ENCODE results near the gene VAV3.

Gene VAV3

DNA sequence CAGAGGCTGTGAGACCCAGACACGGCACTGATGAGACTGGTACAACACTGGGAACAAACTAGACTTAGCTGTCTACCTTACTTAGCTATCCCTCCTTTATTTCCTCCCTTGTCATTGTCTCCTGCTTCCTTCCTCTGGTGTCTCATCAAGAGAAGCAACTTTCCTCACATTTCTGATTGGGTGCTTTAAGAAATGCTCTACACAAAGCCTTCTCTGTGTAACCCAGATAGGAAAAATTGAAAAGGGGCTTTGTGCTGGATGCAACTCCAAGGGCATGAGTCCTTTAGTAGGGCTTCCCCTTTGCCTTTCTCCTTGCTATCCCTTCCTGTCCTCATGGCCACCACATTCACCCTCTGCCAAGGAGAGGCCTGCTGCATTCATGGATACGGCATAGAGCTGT is 274.5 kb downstream of the VAV3 start:
- no peaks in the 10 kb centered on the region for H3K27me3 Mint-ChIP-seq
- DNase-seq: no peak
- peaks cover 5% of the 10 kb centered on the region for H3K36me3 Mint-ChIP-seq (ENCODE audit: low read depth)
- H3K4me3 Mint-ChIP-seq: no peak overlapping the region
- no peak overlapping the region for H3K27ac Mint-ChIP-seq
- H3K4me1 Mint-ChIP-seq: peaks cover 4% of the 10 kb centered on the region
- H3K9me3 Mint-ChIP-seq: no peaks in the 10 kb centered on the region
- no peak for ATAC-seq

DNA sequence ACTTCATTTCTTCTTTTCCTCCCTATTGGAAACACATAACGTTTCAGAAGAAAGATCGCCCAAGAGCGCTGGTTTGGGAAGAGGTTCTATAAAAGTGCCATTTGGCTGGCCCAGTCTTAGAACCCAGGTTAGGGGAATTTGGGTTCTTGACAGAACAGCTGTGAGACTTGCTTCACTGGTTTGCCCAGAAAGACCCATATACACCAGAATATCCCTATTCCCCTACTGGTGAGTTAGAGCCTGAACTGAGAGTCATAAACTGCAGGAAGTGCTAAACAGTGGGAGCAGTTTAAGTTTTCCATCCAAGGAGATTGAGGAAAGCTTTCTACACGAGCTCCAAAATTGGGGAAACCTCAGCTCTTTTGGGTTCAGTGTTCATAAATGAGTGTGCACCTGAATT is 275.2 kb downstream of the VAV3 start:
- Mint-ChIP-seq H3K4me1 (no peaks in the 10 kb centered on the region), H3K27me3 (no peaks in the 10 kb centered on the region), H3K36me3 (ENCODE audit: low read depth) (peaks cover 1% of the 10 kb centered on the region), H3K4me3 (no peak overlapping the region), H3K27ac (no peak overlapping the region), H3K9me3 (no peaks in the 10 kb centered on the region)
- DNase-seq (no peak), ATAC-seq (no peak)

DNA sequence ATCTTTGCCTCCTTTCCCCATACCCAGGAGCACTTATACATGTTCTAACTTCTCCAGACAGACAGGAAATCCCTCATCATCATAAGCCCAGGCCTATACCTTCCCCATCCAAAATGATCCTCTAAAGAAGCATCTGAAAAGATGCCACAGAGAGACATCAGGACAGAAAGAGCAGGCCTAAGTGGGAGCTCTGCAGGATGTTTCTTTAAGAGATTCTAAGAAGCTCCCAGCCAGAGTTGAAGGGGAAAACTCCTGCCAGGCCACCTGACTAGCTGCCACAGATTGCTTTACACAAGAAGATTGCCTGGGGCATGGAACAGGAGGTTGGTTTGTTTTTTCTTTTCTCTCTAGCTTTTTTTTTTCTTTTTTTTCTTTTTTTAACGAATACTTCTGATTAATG is 275.8 kb downstream of the VAV3 start:
- Mint-ChIP-seq H3K27ac (no peak overlapping the region), H3K27me3 (no peaks in the 10 kb centered on the region), H3K36me3 (ENCODE audit: low read depth) (peaks cover 1% of the 10 kb centered on the region), H3K9me3 (no peaks in the 10 kb centered on the region), H3K4me3 (no peak overlapping the region), H3K4me1 (no peaks in the 10 kb centered on the region)
- no peak for DNase-seq
- ATAC-seq: no peak

DNA sequence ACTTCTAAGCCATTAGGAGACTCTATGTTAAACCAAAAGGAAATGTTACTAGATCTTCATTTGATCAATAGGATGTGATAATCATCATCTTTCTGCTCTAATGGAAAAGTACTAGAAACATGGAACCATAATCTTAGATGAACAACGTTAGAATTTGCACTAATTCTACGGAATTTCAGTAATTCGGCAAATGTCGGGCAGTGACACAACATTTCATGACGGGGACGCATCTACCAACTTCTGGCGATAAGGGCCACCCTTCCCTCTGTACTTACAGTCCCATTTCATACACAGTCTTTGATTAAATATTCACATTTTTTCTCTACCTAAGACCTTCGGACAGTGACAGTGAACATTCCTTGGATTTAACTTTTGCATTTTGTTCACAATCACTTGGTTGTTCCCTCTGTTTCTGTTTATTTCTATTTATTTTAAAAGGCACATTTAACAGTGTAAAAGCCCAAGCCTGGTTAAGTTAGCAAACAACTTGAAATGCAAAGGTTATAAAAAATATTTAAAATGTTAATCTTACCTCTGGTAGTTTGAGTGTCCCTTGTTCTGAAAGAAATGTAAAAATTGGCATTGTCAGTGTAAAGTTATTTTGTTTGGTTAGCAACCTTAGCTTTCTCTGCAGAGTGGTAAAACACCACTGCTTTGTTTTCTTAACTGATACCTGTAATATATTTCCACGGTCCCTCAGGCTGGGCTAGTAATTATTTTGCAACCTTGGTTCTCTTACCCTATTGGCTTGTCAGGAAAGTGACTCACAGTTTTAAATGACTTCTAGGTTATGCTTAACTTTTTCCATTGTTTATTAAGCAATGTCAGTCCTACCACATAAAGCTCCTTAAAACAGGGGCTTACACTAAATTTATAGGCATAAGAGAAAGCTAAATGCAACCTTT is 276.9 kb downstream of the VAV3 start:
- Mint-ChIP-seq H3K36me3 (ENCODE audit: low read depth) (no peaks in the 10 kb centered on the region), H3K9me3 (no peaks in the 10 kb centered on the region), H3K4me1 (no peaks in the 10 kb centered on the region), H3K27ac (no peak overlapping the region), H3K4me3 (no peak overlapping the region), H3K27me3 (no peaks in the 10 kb centered on the region)
- DNase-seq (no peak), ATAC-seq (peak; percentile 33)

GRCh38 chr1:107683683-107684082 is 281.3 kb downstream of the VAV3 start:
- Mint-ChIP-seq H3K36me3 (ENCODE audit: low read depth) (no peaks in the 10 kb centered on the region), H3K4me3 (no peak overlapping the region), H3K9me3 (no peaks in the 10 kb centered on the region), H3K27me3 (no peaks in the 10 kb centered on the region), H3K4me1 (no peaks in the 10 kb centered on the region), H3K27ac (no peak overlapping the region)
- DNase-seq: no peak
- no peak for ATAC-seq

GRCh38 chr1:107683191-107683657 is 281.8 kb downstream of the VAV3 start:
- Mint-ChIP-seq H3K27me3 (no peaks in the 10 kb centered on the region), H3K27ac (no peak overlapping the region), H3K9me3 (no peaks in the 10 kb centered on the region), H3K36me3 (ENCODE audit: low read depth) (no peaks in the 10 kb centered on the region), H3K4me1 (no peaks in the 10 kb centered on the region), H3K4me3 (no peak overlapping the region)
- DNase-seq: no peak
- no peak for ATAC-seq

DNA sequence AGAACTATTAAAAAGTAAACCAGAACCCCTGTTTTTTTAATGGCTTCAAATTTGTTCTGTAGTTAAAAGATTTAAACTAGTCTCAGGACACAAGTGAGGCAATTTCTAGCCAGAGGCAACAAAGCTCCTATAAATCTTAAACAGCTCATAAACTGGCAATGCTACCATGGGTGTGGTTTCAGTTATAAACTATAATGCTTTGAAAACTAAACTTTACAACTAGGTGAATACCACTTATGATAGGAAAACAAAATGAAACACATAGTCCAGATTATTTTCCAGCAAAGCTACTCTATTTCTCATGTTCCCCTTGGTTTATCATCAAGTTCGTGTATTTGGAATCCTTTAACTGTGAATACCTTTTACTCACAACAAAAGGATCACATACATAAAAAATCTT is 282.5 kb downstream of the VAV3 start:
- H3K4me1 Mint-ChIP-seq: no peaks in the 10 kb centered on the region
- H3K9me3 Mint-ChIP-seq: no peaks in the 10 kb centered on the region
- H3K4me3 Mint-ChIP-seq: no peak overlapping the region
- DNase-seq: no peak
- H3K27ac Mint-ChIP-seq: no peak overlapping the region
- no peak for ATAC-seq
- H3K36me3 Mint-ChIP-seq (ENCODE audit: low read depth): no peaks in the 10 kb centered on the region
- no peaks in the 10 kb centered on the region for H3K27me3 Mint-ChIP-seq

GRCh38 chr1:107681001-107681479 is 283.9 kb downstream of the VAV3 start:
- Mint-ChIP-seq H3K4me1 (no peaks in the 10 kb centered on the region), H3K36me3 (ENCODE audit: low read depth) (peaks cover 2% of the 10 kb centered on the region)

DNA sequence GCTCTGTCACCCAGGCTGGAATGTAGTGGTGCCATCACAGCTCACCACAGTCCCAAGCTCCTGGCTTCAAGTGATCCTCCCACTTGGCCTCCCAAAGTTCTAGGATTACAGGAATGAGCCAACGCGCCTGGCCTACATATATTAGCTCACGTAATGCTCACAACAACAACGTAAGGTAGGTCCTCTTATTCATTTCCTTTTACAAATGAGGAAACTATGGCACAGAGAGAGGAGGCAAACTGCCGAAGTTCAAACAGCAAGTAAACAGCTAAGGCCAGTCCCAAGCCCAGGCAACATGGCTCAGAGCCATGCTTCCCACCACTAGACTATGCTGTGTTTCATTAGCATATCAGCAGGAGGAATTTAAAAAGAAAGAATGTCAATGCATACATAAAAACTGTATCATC is 284.4 kb downstream of the VAV3 start:
- Mint-ChIP-seq H3K27me3 (no peaks in the 10 kb centered on the region), H3K4me1 (no peaks in the 10 kb centered on the region), H3K36me3 (ENCODE audit: low read depth) (peaks cover 2% of the 10 kb centered on the region), H3K27ac (no peak overlapping the region), H3K4me3 (no peak overlapping the region), H3K9me3 (peaks cover 1% of the 10 kb centered on the region)
- DNase-seq (no peak), ATAC-seq (no peak)

More at GRCh38 chr1:107681001-107681479, 283.9 kb downstream of the VAV3 start:
- Mint-ChIP-seq H3K27me3 (no peaks in the 10 kb centered on the region), H3K9me3 (no peaks in the 10 kb centered on the region), H3K27ac (no peak overlapping the region), H3K4me3 (no peak overlapping the region)
- DNase-seq (no peak), ATAC-seq (no peak)

GRCh38 chr1:107679411-107679953 is 285.5 kb downstream of the VAV3 start:
- Mint-ChIP-seq H3K4me3 (no peak overlapping the region), H3K36me3 (ENCODE audit: low read depth) (peaks cover 9% of the 10 kb centered on the region), H3K27ac (no peak overlapping the region), H3K27me3 (no peaks in the 10 kb centered on the region), H3K4me1 (no peaks in the 10 kb centered on the region), H3K9me3 (peaks cover 3% of the 10 kb centered on the region)
- ATAC-seq (no peak), DNase-seq (no peak)

- Mint-ChIP-seq H3K9me3 (peaks cover 3% of the 10 kb centered on the region), H3K4me1 (no peaks in the 10 kb centered on the region), H3K36me3 (ENCODE audit: low read depth) (peaks cover 11% of the 10 kb centered on the region), H3K27ac (no peak overlapping the region), H3K27me3 (no peaks in the 10 kb centered on the region), H3K4me3 (no peak overlapping the region)
- ATAC-seq (no peak), DNase-seq (no peak)
Observed at GRCh38 chr1:107678993-107679392, 286.0 kb downstream of the VAV3 start.

- H3K27ac Mint-ChIP-seq: no peak overlapping the region
- H3K36me3 Mint-ChIP-seq (ENCODE audit: low read depth): peaks cover 11% of the 10 kb centered on the region
- no peak for ATAC-seq
- no peak for DNase-seq
- peaks cover 3% of the 10 kb centered on the region for H3K9me3 Mint-ChIP-seq
- no peaks in the 10 kb centered on the region for H3K27me3 Mint-ChIP-seq
- no peaks in the 10 kb centered on the region for H3K4me1 Mint-ChIP-seq
- H3K4me3 Mint-ChIP-seq: no peak overlapping the region
Observed at GRCh38 chr1:107677697-107678096, 287.3 kb downstream of the VAV3 start.

DNA sequence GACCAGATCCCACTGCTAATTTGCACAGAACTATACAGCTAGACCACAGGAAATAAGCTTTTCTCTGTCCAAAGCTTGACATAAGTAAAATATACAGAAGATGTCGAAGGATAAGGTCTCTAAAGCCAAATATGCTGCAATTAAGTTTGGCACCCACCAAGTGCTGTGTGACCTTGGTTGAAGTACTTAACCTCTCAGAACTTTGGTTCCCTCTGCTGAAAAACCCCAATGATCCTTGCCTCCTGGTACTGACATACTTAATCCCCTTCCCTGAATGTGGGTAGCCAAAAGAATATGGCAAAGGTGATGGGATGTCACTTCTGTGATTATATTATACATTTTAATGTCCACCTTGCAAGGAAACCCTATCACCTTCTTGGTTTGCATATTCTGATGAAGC is 290.5 kb downstream of the VAV3 start:
- Mint-ChIP-seq H3K4me3 (no peak overlapping the region), H3K27me3 (no peaks in the 10 kb centered on the region), H3K9me3 (peaks cover 3% of the 10 kb centered on the region), H3K4me1 (no peaks in the 10 kb centered on the region), H3K36me3 (ENCODE audit: low read depth) (peaks cover 11% of the 10 kb centered on the region), H3K27ac (no peak overlapping the region)
- no peak for ATAC-seq
- no peak for DNase-seq

DNA sequence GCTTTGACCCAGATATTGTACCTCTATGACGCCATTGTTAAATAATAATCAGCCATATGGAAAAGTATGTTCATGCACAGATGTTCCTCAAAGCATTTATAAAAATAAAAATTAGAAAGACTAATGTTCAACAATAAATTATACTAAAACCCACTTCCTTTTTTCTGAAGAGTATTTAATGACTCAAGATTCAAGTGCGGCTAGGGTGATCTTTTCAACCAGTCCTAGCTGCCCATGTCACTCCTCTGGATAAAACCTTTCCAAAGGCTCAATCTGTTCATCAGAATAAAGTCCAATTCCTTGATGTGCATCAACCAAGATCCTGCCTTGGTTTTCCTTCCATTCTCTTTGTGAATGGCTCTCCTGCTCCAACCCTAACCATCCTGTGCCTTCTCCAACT is 292.0 kb downstream of the VAV3 start:
- no peak overlapping the region for H3K4me3 Mint-ChIP-seq
- ATAC-seq: no peak
- no peak for DNase-seq
- peaks cover 11% of the 10 kb centered on the region for H3K36me3 Mint-ChIP-seq (ENCODE audit: low read depth)
- no peaks in the 10 kb centered on the region for H3K27me3 Mint-ChIP-seq
- H3K27ac Mint-ChIP-seq: no peak overlapping the region
- peaks cover 3% of the 10 kb centered on the region for H3K9me3 Mint-ChIP-seq
- no peaks in the 10 kb centered on the region for H3K4me1 Mint-ChIP-seq

DNA sequence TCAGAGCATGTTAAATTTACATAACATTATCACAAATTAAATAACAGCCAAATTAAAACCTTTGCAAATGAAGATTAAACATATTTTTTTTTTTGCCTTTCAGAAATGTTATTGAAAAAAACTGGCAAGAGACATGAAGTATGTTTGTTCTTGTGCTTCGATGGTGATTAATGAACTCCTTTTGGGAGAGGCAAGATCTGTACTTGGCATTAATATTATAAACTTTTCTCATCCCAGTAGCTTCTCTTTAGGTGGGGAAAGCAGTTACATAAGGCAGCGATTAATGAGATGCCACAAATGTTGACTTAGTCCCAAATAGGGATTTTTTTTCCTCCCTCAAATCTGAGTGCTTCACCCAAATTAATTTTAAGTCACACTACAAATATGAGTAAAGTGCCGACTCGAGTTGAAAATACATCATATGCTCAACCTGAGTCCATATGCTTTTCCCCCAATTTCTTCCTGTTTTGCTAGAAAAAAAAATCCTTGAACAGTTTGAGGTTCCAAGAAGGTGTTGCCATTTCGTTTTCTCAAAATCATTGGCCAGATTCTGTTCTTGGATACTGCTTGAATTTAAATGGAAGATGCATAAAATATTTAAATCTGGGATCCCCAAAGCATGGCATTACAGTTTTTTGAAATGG is 294.5 kb downstream of the VAV3 start:
- Mint-ChIP-seq H3K36me3 (ENCODE audit: low read depth) (peaks cover 8% of the 10 kb centered on the region), H3K9me3 (peaks cover 2% of the 10 kb centered on the region), H3K4me1 (no peaks in the 10 kb centered on the region), H3K4me3 (no peak overlapping the region), H3K27ac (no peak overlapping the region), H3K27me3 (no peaks in the 10 kb centered on the region)
- no peak for ATAC-seq
- DNase-seq: no peak

Data from activated naive CD8-positive, alpha-beta T cell treated with anti-CD3 and anti-CD28 coated beads, Interleukin-2, amount 50 U/mL, for 24 hours (primary cell).